Superior temporal gyrus (tissue), 1 donor: ENCODE results near the gene CLPTM1L.
"Not testable (repeated sequence)": the region's sequence is repeated elsewhere in the genome, so short reads cannot be mapped to it uniquely, and the experiment has no call there.

Experiments used
- DNase-seq: peaks from one replicate; pipeline ENCODE4 v3.0.0-alpha.2; 2016; ENCODE audit errors: extremely low spot score

The CLPTM1L gene

DNA sequence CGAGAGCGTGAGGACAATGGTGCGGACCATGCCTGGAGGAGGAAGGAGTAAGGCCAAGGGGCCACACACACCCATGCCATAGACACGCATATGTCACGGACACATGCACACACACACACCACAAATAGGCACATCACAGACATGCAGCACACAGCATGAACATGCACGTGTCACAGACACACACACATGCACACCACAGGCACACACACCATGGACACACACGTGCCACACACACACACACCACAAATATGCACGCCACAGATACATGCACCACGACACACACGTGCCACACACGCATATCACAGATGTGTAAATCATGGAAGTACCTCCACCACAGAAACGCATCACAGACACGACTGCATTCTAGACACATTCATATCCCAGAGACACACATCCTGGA lies 66.7 kb downstream of the CLPTM1L start:
- DNase-seq: no peak

DNA sequence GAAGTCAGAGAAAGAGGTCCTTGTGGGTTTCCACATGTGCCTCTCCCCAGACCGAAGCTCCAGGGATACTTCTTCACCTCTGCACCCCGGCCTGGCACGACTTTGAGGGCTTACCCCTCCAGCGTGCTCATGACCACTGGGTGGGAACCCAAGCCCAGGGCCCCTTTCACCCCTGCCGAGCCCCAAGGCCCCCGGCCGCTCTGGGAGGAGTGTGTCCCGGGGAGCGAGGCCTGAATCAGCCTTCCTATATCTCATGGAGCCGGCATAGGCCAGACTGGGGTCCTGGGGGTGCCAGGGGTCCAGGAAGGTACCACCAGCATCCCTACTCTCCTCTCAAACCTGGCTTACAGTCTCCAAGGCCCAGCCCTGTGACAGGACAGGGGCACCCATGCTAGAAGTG lies 67.1 kb downstream of the CLPTM1L start:
- DNase-seq: no peak

DNA sequence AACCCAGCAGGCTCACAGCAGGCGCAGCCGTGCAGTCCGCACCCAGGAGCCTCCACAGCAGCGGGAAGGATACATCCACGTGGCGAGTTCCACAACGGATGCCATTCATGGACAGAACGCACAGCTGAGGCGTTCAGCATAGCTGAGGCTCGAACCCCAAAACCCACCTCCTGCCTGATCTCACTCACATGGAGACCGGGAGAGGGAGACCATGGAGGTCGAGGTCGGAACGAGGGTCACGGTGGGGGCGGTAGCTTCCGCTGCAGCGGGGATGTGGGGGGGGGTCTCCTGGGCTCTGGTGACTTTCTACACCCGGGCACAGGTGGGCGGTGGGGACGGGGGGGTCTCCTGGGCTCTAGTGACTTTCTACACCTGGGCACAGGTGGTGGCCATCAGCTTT lies 67.6 kb downstream of the CLPTM1L start:
- DNase-seq: no peak

DNA sequence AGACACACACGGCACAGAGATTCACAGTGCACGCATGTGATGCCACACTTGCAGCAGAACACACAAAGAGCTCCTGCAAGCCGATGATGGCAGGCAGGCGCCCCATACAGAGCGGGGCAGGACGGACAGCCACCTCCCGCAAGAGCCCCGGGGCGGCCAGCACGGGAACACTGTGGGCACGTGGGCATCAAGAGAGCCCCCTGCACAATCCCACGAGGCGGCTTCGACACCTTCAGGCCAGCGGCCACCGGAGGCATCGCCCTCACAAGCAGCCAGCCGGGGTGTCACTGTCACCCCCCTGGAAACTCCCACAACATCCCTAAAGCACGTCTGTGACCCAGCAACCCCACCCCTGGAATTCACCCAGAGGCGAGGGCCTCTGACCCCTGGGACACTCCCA lies 68.0 kb downstream of the CLPTM1L start:
- DNase-seq: no peak

DNA sequence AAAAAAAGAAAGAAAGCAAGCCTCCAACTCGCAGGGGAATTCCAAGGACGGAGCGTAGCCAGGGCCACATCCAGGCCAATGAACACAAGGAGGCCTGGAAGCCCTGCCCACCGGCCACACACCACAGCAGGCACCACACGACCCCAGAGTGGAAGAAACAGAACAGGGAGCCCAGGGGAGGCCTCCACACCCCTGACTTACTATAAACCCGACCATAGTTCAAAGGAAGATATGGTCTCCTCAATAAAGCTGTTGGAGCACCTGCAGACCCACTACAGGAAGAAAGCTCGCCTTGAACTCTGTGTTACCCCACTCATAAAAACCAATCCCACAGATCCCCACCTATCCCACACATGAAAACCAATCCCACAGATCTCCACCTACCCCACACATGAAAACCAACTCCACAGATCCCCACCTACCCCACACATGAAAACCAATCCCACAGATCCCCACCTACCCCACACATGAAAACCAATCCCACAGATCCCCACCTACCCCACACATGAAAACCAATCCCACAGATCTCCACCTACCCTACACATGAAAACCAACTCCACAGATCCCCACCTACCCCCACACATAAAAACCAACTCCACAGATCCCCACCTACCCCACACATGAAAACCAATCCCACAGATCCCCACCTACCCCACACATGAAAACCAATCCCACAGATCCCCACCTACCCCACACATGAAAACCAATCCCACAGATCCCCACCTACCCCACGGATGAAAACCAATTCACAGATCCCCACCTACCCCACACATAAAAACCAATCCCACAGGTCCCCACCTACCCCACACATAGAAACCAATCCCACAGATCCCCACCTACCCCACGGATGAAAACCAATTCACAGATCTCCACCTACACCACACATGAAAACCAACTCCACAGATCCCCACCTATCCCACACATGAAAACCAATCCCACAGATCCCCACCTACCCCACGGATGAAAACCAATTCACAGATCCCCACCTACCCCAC lies 69.2 kb downstream of the CLPTM1L start:
- DNase-seq: not testable (repeated sequence)

DNA sequence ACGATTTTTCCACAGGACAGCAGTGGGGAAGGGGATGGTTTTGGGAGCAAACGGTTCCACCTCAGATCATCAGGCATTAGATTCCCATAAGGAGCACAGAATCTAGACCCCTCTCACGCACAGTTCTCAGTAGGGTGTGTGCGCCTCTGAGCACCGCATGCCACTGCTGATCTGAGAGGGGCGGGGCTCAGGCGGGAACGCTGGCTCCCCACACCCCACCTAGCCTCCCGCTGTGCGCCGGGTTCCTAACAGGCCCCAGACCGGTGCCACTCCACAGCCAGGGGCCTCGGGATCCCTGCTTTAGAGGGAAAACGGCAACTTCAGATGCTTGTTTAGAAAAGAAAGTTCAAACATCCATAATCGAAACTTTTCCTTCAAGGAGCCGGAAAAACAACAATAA lies 70.4 kb downstream of the CLPTM1L start:
- DNase-seq: no peak

DNA sequence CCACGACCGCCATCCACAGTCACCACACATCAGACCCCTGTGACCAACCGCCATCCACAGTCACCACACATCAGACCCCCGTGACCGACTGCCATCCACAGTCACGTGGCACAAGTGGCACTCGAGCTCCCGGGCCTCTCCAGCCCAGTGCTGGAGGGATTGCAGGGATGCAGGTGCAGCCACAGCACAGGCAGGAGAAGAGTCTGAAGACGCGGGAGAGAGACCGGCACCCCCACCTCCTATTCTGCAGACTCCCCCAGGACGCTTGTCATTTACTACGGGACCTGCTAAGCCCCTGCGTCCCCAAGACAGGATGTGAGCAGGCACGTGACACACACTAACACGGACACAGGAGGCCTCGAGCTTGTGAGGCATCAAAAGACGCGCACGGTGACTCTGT lies 71.2 kb downstream of the CLPTM1L start:
- no peak for DNase-seq

DNA sequence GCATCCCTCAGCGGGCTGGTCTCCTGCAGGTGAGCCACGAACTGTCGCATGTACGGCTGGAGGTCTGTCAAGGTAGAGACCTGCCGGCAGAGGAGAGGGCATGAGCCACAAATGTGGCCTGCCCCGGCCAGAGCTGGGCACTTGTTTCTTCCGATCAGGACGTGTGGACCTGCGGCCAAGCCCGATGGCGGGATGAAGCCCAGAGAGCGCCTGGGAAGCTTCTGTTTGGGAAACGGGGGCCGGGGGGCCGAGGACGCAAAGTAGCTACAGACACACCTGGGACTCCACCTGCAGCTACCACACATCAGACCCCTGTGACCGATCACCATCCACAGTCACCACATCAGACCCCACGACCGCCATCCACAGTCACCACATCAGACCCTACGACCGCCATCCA lies 72.7 kb downstream of the CLPTM1L start:
- DNase-seq: no peak

DNA sequence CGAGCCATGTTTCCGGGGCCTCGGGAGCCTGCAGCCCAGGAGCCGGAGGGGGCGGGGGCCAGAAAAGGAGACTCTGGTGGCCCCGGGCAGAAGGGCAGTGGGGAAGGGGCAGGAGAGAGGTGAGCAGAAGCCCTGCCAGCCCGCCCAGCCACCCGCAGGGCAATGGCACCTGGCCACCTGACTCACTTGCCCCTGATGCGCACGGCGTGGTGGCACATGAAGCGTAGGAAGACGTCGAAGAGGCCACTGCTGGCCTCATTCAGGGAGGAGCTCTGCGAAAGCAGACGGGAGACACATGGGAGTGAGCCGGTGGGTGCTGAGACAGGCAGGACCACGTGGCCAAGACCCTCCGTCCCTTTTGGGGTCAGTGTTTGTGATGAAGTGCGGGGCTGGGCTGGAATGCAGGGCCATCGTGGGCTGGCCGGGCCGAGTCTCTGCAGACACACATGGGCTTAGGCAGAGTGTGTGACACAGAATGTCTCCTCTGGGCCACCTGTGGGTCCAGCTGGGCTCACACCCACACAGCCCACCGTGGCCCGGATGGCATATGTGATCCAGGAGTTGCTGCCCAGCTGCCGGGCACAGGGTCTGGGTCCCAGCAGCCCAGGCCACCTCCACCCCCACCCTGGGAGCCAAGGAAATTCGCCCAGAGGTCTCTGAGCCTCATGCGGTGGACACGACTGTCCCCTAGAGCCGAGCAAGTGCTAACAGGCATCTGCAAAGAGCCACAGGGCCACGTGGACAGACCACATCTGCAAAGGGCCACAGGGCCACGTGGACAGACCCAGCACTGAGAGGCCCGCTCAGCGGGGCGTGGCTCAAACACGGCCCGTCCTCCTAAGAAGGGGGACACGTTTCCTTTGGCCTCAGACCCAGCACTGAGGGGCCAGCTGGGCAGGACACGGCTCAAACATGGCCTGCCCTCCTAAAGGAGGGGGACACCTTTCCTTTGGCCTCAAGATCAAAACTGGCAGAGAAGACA lies 73.7 kb downstream of the CLPTM1L start:
- no peak for DNase-seq

DNA sequence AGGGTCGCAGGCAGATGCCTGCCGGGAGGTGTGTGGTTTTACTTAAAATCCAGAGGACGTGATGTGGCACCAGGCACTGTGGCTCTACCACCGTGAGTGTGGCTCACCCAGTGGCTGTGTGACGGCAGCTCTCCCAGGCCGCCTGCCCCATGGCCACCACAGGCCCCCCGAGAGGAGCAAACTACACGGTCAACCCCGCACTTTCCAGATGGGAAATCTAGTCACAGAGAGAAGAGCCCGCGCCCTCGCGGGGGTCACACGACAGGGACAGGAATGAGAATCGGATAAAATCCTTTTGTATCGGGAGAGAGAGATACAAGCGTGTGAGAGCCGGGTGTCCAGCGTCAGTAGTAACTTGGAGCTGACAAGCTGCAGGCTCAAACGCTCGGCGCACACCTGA lies 74.5 kb downstream of the CLPTM1L start:
- no peak for DNase-seq

DNA sequence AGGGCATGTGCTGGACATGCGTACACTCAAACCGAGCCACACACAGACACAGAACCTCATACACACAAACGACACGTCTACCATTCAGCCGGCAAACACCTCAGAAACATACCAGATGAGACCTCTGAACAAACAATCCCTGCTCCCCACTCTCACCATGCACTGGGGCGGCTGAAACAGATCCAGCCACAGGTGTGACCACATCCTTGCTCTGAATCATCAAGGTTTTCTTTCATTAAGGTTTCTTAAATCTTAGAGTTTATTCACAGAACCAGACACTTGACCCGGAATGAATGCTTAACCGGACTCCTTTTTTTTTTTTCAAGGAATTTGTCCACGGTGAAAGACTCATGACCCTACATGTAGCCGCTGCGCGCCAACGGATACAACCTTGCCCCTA lies 76.2 kb downstream of the CLPTM1L start:
- no peak for DNase-seq

DNA sequence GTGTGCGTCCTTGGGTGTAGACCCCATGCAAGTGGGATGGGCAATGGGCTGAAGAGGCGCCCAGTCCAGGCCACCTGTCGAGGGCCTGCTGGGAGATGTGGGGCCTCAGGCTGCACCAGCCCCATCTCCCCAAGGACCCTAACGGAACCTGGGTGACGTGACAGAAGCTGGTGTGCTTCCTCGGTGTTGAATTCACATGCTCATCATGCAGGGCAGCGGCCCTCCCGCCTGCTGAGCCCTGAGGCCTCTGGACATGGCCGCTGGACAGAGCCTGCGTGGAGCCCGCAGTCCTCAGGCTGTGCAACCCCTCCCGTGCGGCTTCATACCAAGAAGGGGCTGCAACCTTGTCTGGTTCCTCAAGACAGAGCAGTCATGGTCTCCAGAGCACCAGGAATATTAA lies 76.8 kb downstream of the CLPTM1L start:
- no peak for DNase-seq
